Vagina (tissue), 2 donors: ENCODE data around the gene SEMA3D.

Experiments used
- CTCF ChIP-seq, 3 experiments: fragments of 450-650 bp in 2 of 3; fragments of 200-600 bp in 1 of 3; sonication (generic) in 1 of 3; IDR thresholded peaks; one replicate each; pipeline ENCODE4 v1.5.1; 2017 to 2019; ENCODE audit warnings: antibody characterized with exemption in 3 of 3, mild to moderate bottlenecking in 2 of 3, moderate library complexity in 2 of 3
- POLR2A ChIP-seq, 2 donors: fragments of 450-650 bp; IDR thresholded peaks; one replicate each; pipeline ENCODE4 v1.6.1; 2017; ENCODE audit warnings: antibody characterized with exemption in 2 of 2, mild to moderate bottlenecking in 2 of 2, moderate library complexity in 2 of 2
- POLR2AphosphoS5 ChIP-seq, 2 donors: sonication (generic); formaldehyde crosslinking; IDR thresholded peaks; one replicate each; pipeline ENCODE4 v1.9.0; 2017; ENCODE audit warnings: antibody characterized with exemption in 2 of 2, mild to moderate bottlenecking in 2 of 2, low read depth in 1 of 2; ENCODE audit not compliant: insufficient read depth in 1 of 2

GRCh38 chr7:85130702-85131101 lies 56.2 kb downstream of the SEMA3D start:
- no peak for TF ChIP-seq CTCF (IDR thresholded peaks at IDR 0.05)
- TF ChIP-seq POLR2A (IDR thresholded peaks at IDR 0.05) = no peak
- no peak for TF ChIP-seq POLR2AphosphoS5 (IDR thresholded peaks at IDR 0.05; ENCODE audit: insufficient read depth in 1 of 2, low read depth in 1 of 2)
